Psoas muscle (tissue), 8 donors: ENCODE results near the gene HSFY2. TPM values are rescaled to one million over a fixed set of nuclear protein-coding genes. Genes with fewer than 3 reads are reported as not detected.
"Not testable (repeated sequence)": the region's sequence is repeated elsewhere in the genome, so short reads cannot be mapped to it uniquely, and the experiment has no call there.

ENCODE experiments used
- ATAC-seq, 4 donors: fragments of 200-7000 bp; cut with Tn5 transposase; one replicate each; pipeline ENCODE4 v1.9.1; 2020; ENCODE audit warnings: moderate library complexity in 3 of 4, mild to moderate bottlenecking in 2 of 4
- DNase-seq, 2 donors: peaks; one replicate each; pipeline ENCODE4 v3.0.0-alpha.2; 2020
- H3K27ac ChIP-seq: fragments of 200-600 bp; one replicate; pipeline ENCODE4 v1.8.0; 2022
- H3K27me3 ChIP-seq, 3 donors: fragments of 200-600 bp in 1 of 3; one replicate each; pipeline versions ENCODE4 v1.6.1 to v1.8.0; 2013 to 2022; ENCODE audit warnings: low read length in 2 of 3, mild to moderate bottlenecking in 2 of 3, moderate library complexity in 1 of 3; ENCODE audit not compliant: insufficient read depth in 3 of 3
- H3K36me3 ChIP-seq, 2 donors: fragments of 200-600 bp in 1 of 2; one replicate each; pipeline versions ENCODE4 v1.6.1 to v1.8.0; 2013 to 2022; ENCODE audit warnings: low read depth in 1 of 2, mild to moderate bottlenecking in 1 of 2, moderate library complexity in 1 of 2; ENCODE audit not compliant: insufficient read depth in 1 of 2
- H3K4me1 ChIP-seq: fragments of 200-600 bp; one replicate; pipeline ENCODE4 v1.8.0; 2022
- H3K4me3 ChIP-seq: fragments of 200-600 bp; one replicate; pipeline ENCODE4 v1.8.0; 2022; ENCODE audit warnings: mild to moderate bottlenecking
- H3K9me3 ChIP-seq: fragments of 200-600 bp; one replicate; pipeline ENCODE4 v1.8.0; 2022
- WGBS, 3 donors: extraction: QIAGEN DNeasy Blood & Tissue Kit; methylation state at CpG; one replicate each; pipeline versions ENCODE4 v1.1.6 to v1.1.7; 2013; 5-methylcytosine and 5-hydroxymethylcytosine counted together
- intact Hi-C, 2 donors: fragments of 100-400 bp; cut with DNase I; formaldehyde crosslinking; loops; one replicate each; pipeline versions ENCODE4 v1.11.0 to v1.14.2; 2022
- long read RNA-seq, 2 donors: library from polyadenylated mRNA; unstranded; transcript quantifications; one replicate each; pipeline ENCODE4 v2.0.0, GENCODE V29; 2021
- polyA plus RNA-seq, 3 donors: library from polyadenylated mRNA; stranded (reverse); fragments of 200-250 nt; gene quantifications; one replicate each; pipeline ENCODE4 v1.2.3, GENCODE V29; 2013
- total RNA-seq, 4 donors: library from RNA; stranded (reverse); fragmentation: NEBNext Ultra II Directional in 2 of 4; extraction: Animal tissue kit (Norgen Biotek cat#: 25700) in 2 of 4; gene quantifications; one replicate each; pipeline versions ENCODE4 v1.2.1 to v1.2.4, GENCODE V29; 2021 to 2023
- donor health status: healthy with polysubstance abuse.
- donor health status: DM: no; HTN: no; CAD: no; lungs with moderate emphysema.
- donor health status: Bipolar disorder and iron deficiency.
- donor health status: healthy.
- donor health status: DM: yes; HTN: yes; CAD: no.
- donor health status: DM: no; HTN: no; CAD: no.
- donor health status: DM: no; HTN: no; CAD: no.
- donor health status: DM: yes; HTN: yes; CAD: no.

The HSFY2 gene
- total RNA-seq (not detected), polyA plus RNA-seq (under 1 TPM in 1 of 3 donors, not detected in 2; 0.19 TPM)
- long read RNA-seq, donor 1 = 0 reads
- long read RNA-seq, donor 2 = 0 reads

GRCh38 chrY:18773635-18774034 lies at the start of gene HSFY2:
HSFY2 (minus strand) TSS chrY:18773735; CDS start chrY:18773618, 117 bp downstream.
- no CpG with 5 or more reads among the region's 1 CpG for whole genome bisulfite sequencing, 3 donors
- intact Hi-C loops, H3K4me1 ChIP-seq, DNase-seq, H3K9me3 ChIP-seq, ATAC-seq, H3K4me3 ChIP-seq, H3K27me3 ChIP-seq, H3K36me3 ChIP-seq, H3K27ac ChIP-seq: not testable (repeated sequence)

- H3K27me3 ChIP-seq, H3K4me3 ChIP-seq, H3K4me1 ChIP-seq, intact Hi-C loops, H3K27ac ChIP-seq, ATAC-seq, DNase-seq, H3K9me3 ChIP-seq, H3K36me3 ChIP-seq: not testable (repeated sequence)
- no CpG with 5 or more reads among the region's 5 CpGs for WGBS, 3 donors
These were observed 42.2 kb upstream of the HSFY2 start for GRCh38 chrY:18815751-18816150.

GRCh38 chrY:18788757-18789406 lies 15.3 kb upstream of the HSFY2 start:
- H3K4me1 ChIP-seq, ATAC-seq, H3K27me3 ChIP-seq, H3K36me3 ChIP-seq, intact Hi-C loops, H3K27ac ChIP-seq, H3K4me3 ChIP-seq, DNase-seq, H3K9me3 ChIP-seq: not testable (repeated sequence)
- WGBS, 3 donors = no CpG with 5 or more reads among the region's 2 CpGs

GRCh38 chrY:18754077-18754476 lies 19.5 kb downstream of the HSFY2 start:
- intact Hi-C loops, H3K27me3 ChIP-seq, H3K4me3 ChIP-seq, H3K9me3 ChIP-seq, H3K27ac ChIP-seq, H3K36me3 ChIP-seq, H3K4me1 ChIP-seq, ATAC-seq, DNase-seq: not testable (repeated sequence)
- WGBS, 3 donors = no CpG with 5 or more reads among the region's 2 CpGs

- DNase-seq, ATAC-seq, H3K4me3 ChIP-seq, H3K27ac ChIP-seq, H3K4me1 ChIP-seq, intact Hi-C loops, H3K27me3 ChIP-seq, H3K9me3 ChIP-seq, H3K36me3 ChIP-seq: not testable (repeated sequence)
- WGBS, 3 donors = no CpG with 5 or more reads among the region's 2 CpGs
These were observed 20.3 kb downstream of the HSFY2 start for GRCh38 chrY:18753133-18753815.

GRCh38 chrY:18723714-18724113 lies 49.8 kb downstream of the HSFY2 start:
- DNase-seq, H3K4me1 ChIP-seq, intact Hi-C loops, ATAC-seq, H3K27me3 ChIP-seq, H3K9me3 ChIP-seq, H3K4me3 ChIP-seq, H3K36me3 ChIP-seq, H3K27ac ChIP-seq: not testable (repeated sequence)
- WGBS, 3 donors = no CpG with 5 or more reads among the region's 3 CpGs

Other genes starting within 250 kb of the HSFY2 start
- not detected for gene HSFY1, start 227.0 kb downstream of the HSFY2 start, total RNA-seq
- under 1 TPM in 1 of 3 donors, not detected in 2; 0.05 TPM for gene HSFY1, start 227.0 kb downstream of the HSFY2 start, polyA plus RNA-seq